GM23338 (cell line): ENCODE measurements around the gene TMUB2. TPM values are rescaled to one million over a fixed set of nuclear protein-coding genes. Genes with fewer than 3 reads are reported as not detected.

Source experiments
- ATAC-seq: fragments of 200-7000 bp; cut with Tn5 transposase; 3 replicates; pipeline ENCODE4 v1.9.1; 2020
- DNase-seq: peaks from one replicate; pipeline ENCODE4 v3.0.0-alpha.2; 2015; ENCODE audit warnings: low spot score
- H2AFZ ChIP-seq: fragments of 200-600 bp; sonication (generic); 2 replicates; pipeline ENCODE4 v1.8.0; 2016; ENCODE audit warnings: antibody characterized with exemption, mild to moderate bottlenecking, moderate library complexity
- H3F3A ChIP-seq: fragments of 200-600 bp; sonication (generic); replicated peaks from 2 replicates; pipeline ENCODE4 v1.8.0; 2017; ENCODE audit warnings: antibody characterized with exemption, mixed run types, low read depth
- H3K27ac ChIP-seq: fragments of 200-600 bp; sonication (generic); 2 replicates; pipeline ENCODE4 v1.6.1; 2016; ENCODE audit warnings: low read depth
- H3K27me3 ChIP-seq: fragments of 200-600 bp; sonication (generic); 2 replicates; pipeline ENCODE4 v1.8.0; 2016; ENCODE audit warnings: mild to moderate bottlenecking, mixed run types, moderate library complexity; ENCODE audit not compliant: insufficient read depth
- H3K36me3 ChIP-seq: fragments of 200-600 bp; sonication (generic); 2 replicates; pipeline ENCODE4 v1.8.0; 2016; ENCODE audit warnings: mild to moderate bottlenecking; ENCODE audit not compliant: insufficient read depth
- H3K4me1 ChIP-seq: fragments of 200-600 bp; sonication (generic); 2 replicates; pipeline ENCODE4 v1.8.0; 2016; ENCODE audit warnings: mild to moderate bottlenecking, moderate library complexity; ENCODE audit not compliant: insufficient read depth
- H3K4me2 ChIP-seq: fragments of 200-600 bp; sonication (generic); 2 replicates; pipeline ENCODE4 v1.7.1; 2017; ENCODE audit warnings: mixed run types
- H3K4me3 ChIP-seq: fragments of 200-600 bp; sonication (generic); 2 replicates; pipeline ENCODE4 v1.6.1; 2016; ENCODE audit warnings: mixed run types
- H3K79me2 ChIP-seq: fragments of 200-600 bp; sonication (generic); replicated peaks from 2 replicates; pipeline ENCODE4 v1.8.0; 2017; ENCODE audit warnings: mild to moderate bottlenecking; ENCODE audit not compliant: insufficient read depth
- H3K9me2 ChIP-seq: fragments of 200-600 bp; sonication (generic); 2 replicates; pipeline ENCODE4 v1.8.0; 2017; ENCODE audit not compliant: insufficient read depth
- H4K20me1 ChIP-seq: fragments of 200-600 bp; sonication (generic); replicated peaks from 2 replicates; pipeline ENCODE4 v1.8.0; 2017; ENCODE audit warnings: mild to moderate bottlenecking; ENCODE audit not compliant: insufficient read depth
- H3K27ac Mint-ChIP-seq: 2 replicates; pipeline ENCODE4 v1.8.0; 2020; ENCODE audit warnings: inconsistent platforms, mild to moderate bottlenecking, moderate library complexity, mixed read lengths
- H3K27me3 Mint-ChIP-seq: 3 replicates; pipeline ENCODE4 v1.8.0; 2022; ENCODE audit warnings: low read depth, mild to moderate bottlenecking, moderate library complexity, mixed read lengths, inconsistent platforms; ENCODE audit not compliant: insufficient read depth, poor library complexity
- H3K36me3 Mint-ChIP-seq: 3 replicates; pipeline ENCODE4 v1.8.0; 2021; ENCODE audit warnings: low read depth, mild to moderate bottlenecking, inconsistent platforms, moderate library complexity, mixed read lengths
- H3K4me1 Mint-ChIP-seq: 3 replicates; pipeline ENCODE4 v1.8.0; 2020; ENCODE audit warnings: mild to moderate bottlenecking, inconsistent platforms, mixed read lengths
- H3K4me3 Mint-ChIP-seq: 3 replicates; pipeline ENCODE4 v1.8.0; 2021; ENCODE audit warnings: moderate library complexity, mild to moderate bottlenecking, inconsistent platforms, mixed read lengths
- H3K9me3 Mint-ChIP-seq: 3 replicates; pipeline ENCODE4 v1.8.0; 2020; ENCODE audit warnings: moderate library complexity, mild to moderate bottlenecking, inconsistent platforms, mixed read lengths
- CREB1 ChIP-seq: fragments of 250-450 bp; sonication (Bioruptor Pico); IDR thresholded peaks from 2 replicates; pipeline ENCODE4 v1.5.0; 2020; ENCODE audit warnings: low read depth, mild to moderate bottlenecking, moderate library complexity
- EZH2phosphoT487 ChIP-seq: fragments of 200-600 bp; sonication (generic); IDR thresholded peaks from one replicate; pipeline ENCODE4 v1.8.1; 2018; ENCODE audit warnings: antibody characterized with exemption; ENCODE audit not compliant: unreplicated experiment
- JUNB ChIP-seq: IDR thresholded peaks from one replicate; pipeline ENCODE4 v1.6.1; 2016; ENCODE audit warnings: antibody characterized with exemption; ENCODE audit not compliant: unreplicated experiment
- NANOG ChIP-seq: IDR thresholded peaks from 2 replicates; pipeline ENCODE4 v1.6.1; 2016; ENCODE audit warnings: antibody characterized with exemption, borderline replicate concordance
- POLR2AphosphoS5 ChIP-seq: IDR thresholded peaks from 2 replicates; pipeline ENCODE4 v1.6.1; 2016; ENCODE audit warnings: antibody characterized with exemption, low read depth
- STAT1 ChIP-seq: IDR thresholded peaks from one replicate; pipeline ENCODE4 v1.6.1; 2016; ENCODE audit warnings: antibody characterized with exemption; ENCODE audit not compliant: unreplicated experiment
- polyA plus RNA-seq: library from polyadenylated mRNA; unstranded; fragments of >200 nt; fragmentation: Nextera tagmentation; extraction: Ambion mirVana; gene quantifications from 2 replicates; pipeline ENCODE4 v1.2.1, GENCODE V29; 2016
- total RNA-seq: library from RNA; depleted of rRNA; stranded (reverse); fragments of >200 nt; shearing (Covaris generic); gene quantifications from 2 replicates; pipeline ENCODE4 v1.2.3, GENCODE V29; 2014
- TF ChIP-seq, protein P1 (sequence below): fragments of 250-450 bp; sonication (Bioruptor Pico); IDR thresholded peaks from 2 replicates; pipeline ENCODE4 v1.5.0; 2020; ENCODE audit warnings: mild to moderate bottlenecking, moderate library complexity
- TF ChIP-seq, protein P2 (sequence below): IDR thresholded peaks from 2 replicates; pipeline ENCODE4 v1.6.1; 2016; ENCODE audit warnings: antibody characterized with exemption

The TMUB2 gene
- total and polyA plus RNA-seq, 2 experiments from 2014 or later: 16.5 to 20.8 TPM

DNA sequence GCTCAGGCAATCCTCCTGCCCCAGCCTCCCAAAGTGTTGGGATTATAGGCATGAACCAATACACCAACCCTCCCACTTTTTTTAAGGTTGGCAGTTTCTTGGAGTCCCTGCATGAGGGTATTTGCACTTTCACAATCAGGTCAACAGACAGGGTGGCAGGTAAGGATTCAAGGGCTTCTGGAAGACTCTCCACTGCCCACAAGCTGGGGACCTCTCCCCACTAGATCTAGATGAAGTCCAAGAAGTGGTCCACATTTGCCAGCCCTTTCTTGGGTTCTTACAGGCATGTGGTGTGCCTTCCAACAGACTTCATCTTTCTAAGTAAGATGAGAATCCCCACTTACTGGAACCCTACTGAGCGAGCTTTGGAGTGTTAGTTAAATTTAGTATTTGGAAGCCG, 12.3 kb upstream of the TMUB2 start:
- H4K20me1 ChIP-seq: peaks cover 5% of the 10 kb centered on the region; the same call in 1 of the 2 replicates
- Mint-ChIP-seq H3K4me3 (no peak overlapping the region), H3K27ac (no peak overlapping the region), H3K27me3 (peaks cover 11% of the 10 kb centered on the region), H3K4me1 (peaks cover 5% of the 10 kb centered on the region), H3K36me3 (peaks cover 30% of the 10 kb centered on the region), H3K9me3 (peaks cover 3% of the 10 kb centered on the region; the same call in 1 of the 3 replicates)
- H3K4me2 ChIP-seq: no peak overlapping the region
- H3F3A ChIP-seq: 0 out of 2 replicates have a peak, but pooled peaks cover 9% of the 10 kb centered on the region
- H3K4me1 ChIP-seq: peaks cover 14% of the 10 kb centered on the region
- ATAC-seq: no peak
- no peak overlapping the region for H2AFZ ChIP-seq
- H3K79me2 ChIP-seq: no peaks in the 10 kb centered on the region
- TF ChIP-seq NANOG (no peak), POLR2AphosphoS5 (no peak)
- TF ChIP-seq, protein P1, sequence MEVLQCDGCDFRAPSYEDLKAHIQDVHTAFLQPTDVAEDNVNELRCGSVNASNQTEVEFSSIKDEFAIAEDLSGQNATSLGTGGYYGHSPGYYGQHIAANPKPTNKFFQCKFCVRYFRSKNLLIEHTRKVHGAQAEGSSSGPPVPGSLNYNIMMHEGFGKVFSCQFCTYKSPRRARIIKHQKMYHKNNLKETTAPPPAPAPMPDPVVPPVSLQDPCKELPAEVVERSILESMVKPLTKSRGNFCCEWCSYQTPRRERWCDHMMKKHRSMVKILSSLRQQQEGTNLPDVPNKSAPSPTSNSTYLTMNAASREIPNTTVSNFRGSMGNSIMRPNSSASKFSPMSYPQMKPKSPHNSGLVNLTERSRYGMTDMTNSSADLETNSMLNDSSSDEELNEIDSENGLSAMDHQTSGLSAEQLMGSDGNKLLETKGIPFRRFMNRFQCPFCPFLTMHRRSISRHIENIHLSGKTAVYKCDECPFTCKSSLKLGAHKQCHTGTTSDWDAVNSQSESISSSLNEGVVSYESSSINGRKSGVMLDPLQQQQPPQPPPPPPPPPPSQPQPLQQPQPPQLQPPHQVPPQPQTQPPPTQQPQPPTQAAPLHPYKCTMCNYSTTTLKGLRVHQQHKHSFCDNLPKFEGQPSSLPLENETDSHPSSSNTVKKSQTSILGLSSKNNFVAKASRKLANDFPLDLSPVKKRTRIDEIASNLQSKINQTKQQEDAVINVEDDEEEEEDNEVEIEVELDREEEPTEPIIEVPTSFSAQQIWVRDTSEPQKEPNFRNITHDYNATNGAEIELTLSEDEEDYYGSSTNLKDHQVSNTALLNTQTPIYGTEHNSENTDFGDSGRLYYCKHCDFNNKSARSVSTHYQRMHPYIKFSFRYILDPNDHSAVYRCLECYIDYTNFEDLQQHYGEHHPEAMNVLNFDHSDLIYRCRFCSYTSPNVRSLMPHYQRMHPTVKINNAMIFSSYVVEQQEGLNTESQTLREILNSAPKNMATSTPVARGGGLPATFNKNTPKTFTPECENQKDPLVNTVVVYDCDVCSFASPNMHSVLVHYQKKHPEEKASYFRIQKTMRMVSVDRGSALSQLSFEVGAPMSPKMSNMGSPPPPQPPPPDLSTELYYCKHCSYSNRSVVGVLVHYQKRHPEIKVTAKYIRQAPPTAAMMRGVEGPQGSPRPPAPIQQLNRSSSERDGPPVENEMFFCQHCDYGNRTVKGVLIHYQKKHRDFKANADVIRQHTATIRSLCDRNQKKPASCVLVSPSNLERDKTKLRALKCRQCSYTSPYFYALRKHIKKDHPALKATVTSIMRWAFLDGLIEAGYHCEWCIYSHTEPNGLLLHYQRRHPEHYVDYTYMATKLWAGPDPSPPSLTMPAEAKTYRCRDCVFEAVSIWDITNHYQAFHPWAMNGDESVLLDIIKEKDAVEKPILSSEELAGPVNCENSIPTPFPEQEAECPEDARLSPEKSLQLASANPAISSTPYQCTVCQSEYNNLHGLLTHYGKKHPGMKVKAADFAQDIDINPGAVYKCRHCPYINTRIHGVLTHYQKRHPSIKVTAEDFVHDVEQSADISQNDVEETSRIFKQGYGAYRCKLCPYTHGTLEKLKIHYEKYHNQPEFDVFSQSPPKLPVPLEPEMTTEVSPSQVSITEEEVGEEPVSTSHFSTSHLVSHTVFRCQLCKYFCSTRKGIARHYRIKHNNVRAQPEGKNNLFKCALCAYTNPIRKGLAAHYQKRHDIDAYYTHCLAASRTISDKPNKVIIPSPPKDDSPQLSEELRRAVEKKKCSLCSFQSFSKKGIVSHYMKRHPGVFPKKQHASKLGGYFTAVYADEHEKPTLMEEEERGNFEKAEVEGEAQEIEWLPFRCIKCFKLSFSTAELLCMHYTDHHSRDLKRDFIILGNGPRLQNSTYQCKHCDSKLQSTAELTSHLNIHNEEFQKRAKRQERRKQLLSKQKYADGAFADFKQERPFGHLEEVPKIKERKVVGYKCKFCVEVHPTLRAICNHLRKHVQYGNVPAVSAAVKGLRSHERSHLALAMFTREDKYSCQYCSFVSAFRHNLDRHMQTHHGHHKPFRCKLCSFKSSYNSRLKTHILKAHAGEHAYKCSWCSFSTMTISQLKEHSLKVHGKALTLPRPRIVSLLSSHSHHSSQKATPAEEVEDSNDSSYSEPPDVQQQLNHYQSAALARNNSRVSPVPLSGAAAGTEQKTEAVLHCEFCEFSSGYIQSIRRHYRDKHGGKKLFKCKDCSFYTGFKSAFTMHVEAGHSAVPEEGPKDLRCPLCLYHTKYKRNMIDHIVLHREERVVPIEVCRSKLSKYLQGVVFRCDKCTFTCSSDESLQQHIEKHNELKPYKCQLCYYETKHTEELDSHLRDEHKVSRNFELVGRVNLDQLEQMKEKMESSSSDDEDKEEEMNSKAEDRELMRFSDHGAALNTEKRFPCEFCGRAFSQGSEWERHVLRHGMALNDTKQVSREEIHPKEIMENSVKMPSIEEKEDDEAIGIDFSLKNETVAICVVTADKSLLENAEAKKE (CRISPR knock-in tag): no peak
- TF ChIP-seq, protein P2, sequence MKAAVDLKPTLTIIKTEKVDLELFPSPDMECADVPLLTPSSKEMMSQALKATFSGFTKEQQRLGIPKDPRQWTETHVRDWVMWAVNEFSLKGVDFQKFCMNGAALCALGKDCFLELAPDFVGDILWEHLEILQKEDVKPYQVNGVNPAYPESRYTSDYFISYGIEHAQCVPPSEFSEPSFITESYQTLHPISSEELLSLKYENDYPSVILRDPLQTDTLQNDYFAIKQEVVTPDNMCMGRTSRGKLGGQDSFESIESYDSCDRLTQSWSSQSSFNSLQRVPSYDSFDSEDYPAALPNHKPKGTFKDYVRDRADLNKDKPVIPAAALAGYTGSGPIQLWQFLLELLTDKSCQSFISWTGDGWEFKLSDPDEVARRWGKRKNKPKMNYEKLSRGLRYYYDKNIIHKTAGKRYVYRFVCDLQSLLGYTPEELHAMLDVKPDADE: no peak
- H3K9me2 ChIP-seq: no peaks in the 10 kb centered on the region
- H3K27ac ChIP-seq: no peak overlapping the region
- H3K4me3 ChIP-seq: no peak overlapping the region
- no peaks in the 10 kb centered on the region for H3K36me3 ChIP-seq
- no peaks in the 10 kb centered on the region for H3K27me3 ChIP-seq
- no peak for DNase-seq

DNA sequence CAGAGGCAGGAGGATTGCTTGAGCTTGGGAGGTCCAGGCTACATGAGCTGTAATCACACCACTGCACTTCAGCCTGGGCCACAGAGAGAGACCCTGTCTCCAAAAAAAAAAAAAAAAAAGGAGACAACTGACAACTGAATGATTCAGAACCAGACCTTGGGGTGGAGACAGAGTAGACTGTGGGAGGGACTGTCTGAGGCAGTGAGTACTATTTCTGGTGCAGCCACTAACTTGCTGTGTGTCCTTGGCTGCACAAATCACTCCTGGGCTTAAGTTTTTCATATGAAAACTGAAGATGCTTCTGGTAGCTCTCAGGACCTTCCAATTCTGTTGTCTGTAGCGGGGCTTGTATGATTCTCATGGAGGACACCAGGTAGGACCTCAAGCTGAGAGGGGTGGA, 10.5 kb upstream of the TMUB2 start:
- H3K27ac ChIP-seq: no peak overlapping the region
- H2AFZ ChIP-seq: no peak overlapping the region
- Mint-ChIP-seq H3K4me3 (no peak overlapping the region; the same call in 2 of the 3 replicates), H3K27ac (no peak overlapping the region), H3K36me3 (peaks cover 32% of the 10 kb centered on the region), H3K9me3 (peaks cover 3% of the 10 kb centered on the region; the same call in 1 of the 3 replicates), H3K27me3 (peaks cover 7% of the 10 kb centered on the region), H3K4me1 (no peaks in the 10 kb centered on the region; the same call in 1 of the 3 replicates)
- H3K79me2 ChIP-seq: no peaks in the 10 kb centered on the region
- H3K4me3 ChIP-seq: no peak overlapping the region
- H4K20me1 ChIP-seq: peaks cover 6% of the 10 kb centered on the region; the same call in 1 of the 2 replicates
- H3K27me3 ChIP-seq: no peaks in the 10 kb centered on the region
- DNase-seq: no peak
- H3K36me3 ChIP-seq: no peaks in the 10 kb centered on the region
- H3K9me2 ChIP-seq: no peaks in the 10 kb centered on the region
- no peak overlapping the region for H3K4me2 ChIP-seq
- H3K4me1 ChIP-seq: no peaks in the 10 kb centered on the region
- 0 out of 2 replicates have a peak, but pooled peaks cover 9% of the 10 kb centered on the region for H3F3A ChIP-seq
- ATAC-seq: no peak
- TF ChIP-seq JUNB (no peak), STAT1 (no peak), CREB1 (CRISPR knock-in tag) (no peak), EZH2phosphoT487 (no peak)
- TF ChIP-seq, protein P2: no peak
